GM21737 (cell line): ENCODE data around the gene BRPF1.

ENCODE experiments used
- ATAC-seq: cut with Tn5 transposase; IDR thresholded peaks from one replicate; pipeline ENCODE4 v1.9.1; 2021; ENCODE audit warnings: mild to moderate bottlenecking, moderate library complexity; ENCODE audit not compliant: unreplicated experiment

Gene BRPF1

DNA sequence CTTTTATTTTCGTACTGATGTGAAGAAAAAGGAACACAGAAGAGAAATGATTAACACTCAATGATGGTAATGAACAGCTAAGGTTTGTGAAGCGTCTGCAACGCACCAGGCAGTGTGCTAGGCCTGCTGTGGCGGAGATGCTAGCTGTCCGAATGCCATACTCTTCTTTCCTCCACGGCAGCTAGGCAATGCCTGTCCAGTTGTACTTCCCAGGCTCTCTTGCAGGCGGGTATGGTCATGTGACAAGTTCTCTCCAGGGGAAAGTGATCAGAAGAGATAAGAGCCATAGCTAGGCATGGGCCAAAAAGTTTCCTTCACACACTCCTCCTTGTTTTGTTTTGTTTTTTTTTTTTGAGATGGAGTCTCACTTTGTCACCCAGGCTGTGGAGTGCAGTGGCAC is 54.1 kb downstream of the BRPF1 start:
- no peak for ATAC-seq

DNA sequence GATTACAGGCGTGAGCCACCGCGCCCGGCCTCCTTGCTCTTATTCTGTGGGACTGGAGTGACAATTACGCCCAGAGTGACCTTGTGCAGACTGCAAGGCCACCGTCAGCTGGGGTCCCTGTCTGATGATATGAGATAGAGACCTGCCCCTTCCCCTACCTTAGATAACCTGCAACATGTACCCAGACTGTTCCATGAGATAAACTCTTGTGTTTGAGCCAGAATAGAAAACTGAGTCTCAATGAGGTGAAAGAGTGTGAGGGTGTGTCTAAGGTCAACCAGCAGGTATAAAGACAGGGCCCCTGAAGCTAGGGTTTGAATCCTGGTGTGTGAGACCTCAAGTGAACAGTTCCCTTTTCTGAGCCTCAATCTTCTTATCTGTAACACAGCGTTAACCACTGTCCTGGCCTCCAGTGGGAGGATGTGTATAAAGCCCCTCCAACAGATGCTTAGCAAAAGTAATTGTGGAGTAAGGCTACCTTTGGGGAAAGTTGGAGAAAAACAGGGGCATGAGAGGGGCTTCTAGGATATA is 54.7 kb downstream of the BRPF1 start:
- ATAC-seq, result no peak

GRCh38 chr3:9786825-9787669 is 55.5 kb downstream of the BRPF1 start:
- ATAC-seq, result no peak

- no peak for ATAC-seq
Observed at GRCh38 chr3:9787714-9788113, 56.2 kb downstream of the BRPF1 start.

- ATAC-seq, result no peak
Observed at GRCh38 chr3:9791127-9791526, 59.6 kb downstream of the BRPF1 start.

DNA sequence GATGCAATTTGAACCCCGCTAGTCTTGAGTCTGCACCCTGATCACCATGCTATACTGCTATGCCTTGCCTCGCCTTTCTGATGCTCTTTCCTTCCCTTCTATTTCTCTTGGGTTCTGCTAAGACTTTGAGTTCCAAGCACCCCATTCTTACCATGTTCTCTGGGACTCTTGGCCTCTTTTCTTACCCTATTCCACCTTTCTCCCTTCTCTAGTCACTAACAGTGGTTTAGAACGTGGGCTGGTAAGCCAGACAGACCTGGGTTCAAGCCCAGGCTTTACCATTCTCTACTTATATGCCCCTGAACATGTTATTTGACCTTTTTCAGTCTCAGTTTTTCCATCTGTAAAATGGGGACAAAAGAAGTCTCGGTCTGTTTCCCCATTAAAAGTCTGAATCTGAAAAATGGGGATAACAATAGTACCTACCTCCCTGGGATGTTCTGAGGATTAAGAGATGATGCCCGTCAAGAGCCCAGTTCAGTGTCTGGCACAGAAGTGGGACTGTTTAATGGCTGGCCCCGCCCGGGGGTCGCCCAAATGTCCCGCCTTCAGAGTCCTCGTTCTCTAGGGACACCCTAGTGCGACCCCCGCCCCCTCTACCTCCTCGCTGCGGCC is 60.4 kb downstream of the BRPF1 start:
- ATAC-seq, result no peak

DNA sequence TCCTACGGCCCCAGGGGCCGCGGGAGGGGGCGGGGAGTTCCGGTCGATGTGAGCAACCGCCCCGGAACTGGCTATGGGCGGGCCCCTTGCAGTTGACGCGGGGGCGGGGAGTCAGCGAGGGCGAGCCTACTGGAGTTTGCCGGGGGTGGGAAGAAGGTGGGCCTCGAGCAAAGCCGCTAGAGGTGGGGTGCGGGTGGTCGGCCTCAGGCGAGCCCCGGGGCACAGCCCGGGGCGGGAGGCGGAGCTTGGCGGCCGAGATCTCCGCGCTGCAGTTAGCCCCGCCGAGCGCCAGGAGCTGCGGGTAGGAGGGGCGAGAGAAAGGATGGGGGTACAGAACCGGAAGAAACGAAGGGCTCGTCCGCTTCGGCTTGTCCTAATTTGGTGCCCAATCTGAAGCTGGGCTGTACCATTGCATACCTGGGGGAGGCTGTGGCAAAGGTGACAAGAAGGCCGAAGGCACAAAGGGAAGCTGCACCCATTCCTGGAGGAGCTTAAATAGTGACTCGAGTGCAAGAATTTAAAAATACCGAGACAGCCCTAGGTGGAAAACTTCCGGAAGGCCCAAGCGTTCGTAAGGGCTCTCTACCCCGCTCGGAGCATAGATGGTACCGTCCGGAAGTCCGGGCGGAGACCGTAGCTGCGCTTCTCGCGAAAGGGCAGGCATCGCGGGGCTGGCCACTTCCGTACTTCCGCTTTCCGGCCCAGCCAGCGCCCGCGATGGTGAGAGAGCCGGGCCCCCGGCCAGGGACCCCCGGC is 61.0 kb downstream of the BRPF1 start, which contains the start of the genes ARPC4 and TADA3:
ARPC4 (plus strand) TSS at position 678 of the 756 bp plus-strand sequence; CDS start at position 718, 40 bp downstream.
TADA3 (minus strand) TSS at position 69 of the 756 bp plus-strand sequence. CDS start 1,007 bp downstream, outside the sequence.
- ATAC-seq, result peak; percentile 80

DNA sequence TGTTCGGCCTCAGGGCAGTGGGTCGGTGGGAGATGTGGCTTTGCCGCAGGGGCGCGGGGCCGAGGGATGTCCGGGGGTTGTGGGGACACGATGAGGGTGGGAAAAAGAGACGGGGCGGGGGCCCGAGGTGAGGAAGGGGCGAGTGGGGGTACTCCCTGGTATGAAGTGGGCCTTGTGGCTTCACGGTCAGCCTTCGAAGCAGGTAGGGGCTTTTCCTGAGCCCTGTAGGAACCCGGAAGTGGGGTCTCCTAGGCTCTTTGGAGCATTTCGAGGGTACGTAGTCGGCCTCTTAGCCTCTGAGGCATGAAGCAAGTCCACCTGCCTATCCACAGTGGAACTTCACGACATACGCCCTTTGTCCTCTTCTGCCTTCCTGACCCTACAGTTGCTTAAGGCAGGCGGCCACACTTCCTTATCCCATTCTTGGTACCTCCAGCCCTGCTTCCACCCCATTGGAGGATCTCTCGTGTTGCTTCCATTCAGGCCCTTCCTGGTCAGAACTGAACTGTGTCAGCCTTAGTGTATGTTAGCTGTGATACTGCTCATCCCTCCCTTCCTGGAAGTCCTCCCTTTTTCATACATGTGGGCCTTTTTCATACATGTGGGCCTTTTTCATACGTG is 61.7 kb downstream of the BRPF1 start:
- ATAC-seq, result peak; percentile 10

- no peak for ATAC-seq
Observed at GRCh38 chr3:9794400-9794799, 62.9 kb downstream of the BRPF1 start.

- no peak for ATAC-seq
Observed at GRCh38 chr3:9795207-9795606, 63.7 kb downstream of the BRPF1 start.

- ATAC-seq, result no peak
Observed at GRCh38 chr3:9797196-9797945, 65.8 kb downstream of the BRPF1 start.
